GM18858 (cell line): ENCODE data around the gene CHD3.

Experiments used
- ATAC-seq: cut with Tn5 transposase; IDR thresholded peaks from one replicate; pipeline ENCODE4 v1.9.1; 2021; ENCODE audit not compliant: unreplicated experiment

The CHD3 gene

GRCh38 chr17:7864995-7865650 lies 23.5 kb upstream of the CHD3 start:
- ATAC-seq = no peak

GRCh38 chr17:7867881-7868329 lies 20.7 kb upstream of the CHD3 start:
- no peak for ATAC-seq

GRCh38 chr17:7873051-7873450 lies 15.5 kb upstream of the CHD3 start:
- ATAC-seq = no peak

GRCh38 chr17:7875804-7876370 lies 12.7 kb upstream of the CHD3 start:
- no peak for ATAC-seq

- ATAC-seq = no peak
Observed at GRCh38 chr17:7878234-7878633, 10.4 kb upstream of the CHD3 start.

- ATAC-seq = no peak
Observed at GRCh38 chr17:7880076-7880868, 8.3 kb upstream of the CHD3 start.

GRCh38 chr17:7881276-7882054 lies 7.1 kb upstream of the CHD3 start:
- ATAC-seq = no peak

- ATAC-seq = no peak
Observed at GRCh38 chr17:7882068-7882467, 6.5 kb upstream of the CHD3 start.

- no peak for ATAC-seq
Observed at GRCh38 chr17:7882629-7883028, 6.0 kb upstream of the CHD3 start.

- ATAC-seq = no peak
Observed at GRCh38 chr17:7883781-7884386, 4.7 kb upstream of the CHD3 start.

- no peak for ATAC-seq
Observed at GRCh38 chr17:7884581-7885366, 3.8 kb upstream of the CHD3 start.

GRCh38 chr17:7885367-7886226 lies 3.0 kb upstream of the CHD3 start:
- no peak for ATAC-seq

GRCh38 chr17:7886227-7887037 lies 2.2 kb upstream of the CHD3 start:
- ATAC-seq = no peak

- ATAC-seq = no peak
Observed at GRCh38 chr17:7887038-7887481, 1.5 kb upstream of the CHD3 start.

GRCh38 chr17:7887482-7888183 lies 956 bp upstream of the CHD3 start:
- ATAC-seq = no peak

- no peak for ATAC-seq
Observed at GRCh38 chr17:7889166-7889955, 772 bp downstream of the CHD3 start.
